K562 (cell line): Measurements from ENCODE around the gene ALG5. TPM values are rescaled to one million over a fixed set of nuclear protein-coding genes. Genes with fewer than 3 reads are reported as not detected.
A peak's percentile ranks its signal among the peaks of the same experiment; 100 is the strongest.

Experiments used
- BDP1 ChIP-seq: IDR thresholded peaks from 3 replicates; pipeline ENCODE4 v1.6.1; 2011; ENCODE audit not compliant: insufficient read length, insufficient read depth
- CREM ChIP-seq: IDR thresholded peaks from 2 replicates; pipeline ENCODE4 v1.6.1; 2014; ENCODE audit warnings: antibody characterized with exemption, low read depth
- ERF ChIP-seq: fragments of 450-650 bp; formaldehyde crosslinking; IDR thresholded peaks from 2 replicates; pipeline ENCODE4 v1.4.0; 2020; ENCODE audit warnings: mild to moderate bottlenecking, mixed read lengths
- ETS1 ChIP-seq: conservative IDR thresholded peaks from 2 replicates; pipeline ENCODE4 v1.6.1; 2011; ENCODE audit warnings: low read depth, mild to moderate bottlenecking, low read length; ENCODE audit not compliant: control insufficient read depth
- FOXJ3 ChIP-seq: sonication (generic); formaldehyde crosslinking; IDR thresholded peaks from 2 replicates; pipeline ENCODE4 v1.4.0; 2020; ENCODE audit warnings: mild to moderate bottlenecking, missing genetic modification reagents
- ILF3 ChIP-seq: fragments of 450-650 bp; IDR thresholded peaks from 2 replicates; pipeline ENCODE4 v1.6.1; 2018; ENCODE audit warnings: antibody characterized with exemption, mild to moderate bottlenecking, moderate library complexity, borderline replicate concordance
- L3MBTL2 ChIP-seq: fragments of 450-650 bp; IDR thresholded peaks from 2 replicates; pipeline ENCODE4 v1.6.1; 2016; ENCODE audit warnings: mild to moderate bottlenecking, moderate library complexity
- MAX ChIP-seq: sonication (generic); formaldehyde crosslinking; IDR thresholded peaks from 2 replicates; pipeline ENCODE4 v1.9.0; 2022; ENCODE audit warnings: mild to moderate bottlenecking, missing genetic modification reagents
- MCM2 ChIP-seq: fragments of 450-650 bp; IDR thresholded peaks from 2 replicates; pipeline ENCODE4 v1.6.1; 2017; ENCODE audit warnings: low read depth, mild to moderate bottlenecking
- MEF2A ChIP-seq: IDR thresholded peaks from 2 replicates; pipeline ENCODE4 v1.6.1; 2011; ENCODE audit warnings: low read depth, mild to moderate bottlenecking, low read length, moderate library complexity; ENCODE audit not compliant: control insufficient read depth
- MYNN ChIP-seq, 2 experiments: sonication (generic); formaldehyde crosslinking in 1 of 2; IDR thresholded peaks; 2 replicates each; pipeline versions ENCODE4 v1.5.0 to v1.6.1; 2016 to 2020; ENCODE audit warnings: antibody characterized with exemption in 1 of 2, missing genetic modification reagents in 1 of 2
- NELFE ChIP-seq: IDR thresholded peaks from 2 replicates; pipeline ENCODE4 v1.6.1; 2011; ENCODE audit warnings: mild to moderate bottlenecking; ENCODE audit not compliant: insufficient read depth, insufficient read length
- NR2C1 ChIP-seq, 2 experiments: fragments of 450-650 bp; IDR thresholded peaks; 2 replicates each; pipeline ENCODE4 v1.6.1; 2017; ENCODE audit warnings: mild to moderate bottlenecking in 2 of 2, antibody characterized with exemption in 1 of 2, inconsistent platforms in 1 of 2, missing compliant biosample characterization in 1 of 2, missing genetic modification characterization in 1 of 2
- POLR2B ChIP-seq: fragments of 450-650 bp; IDR thresholded peaks from 2 replicates; pipeline ENCODE4 v1.6.1; 2018; ENCODE audit warnings: low read depth; ENCODE audit not compliant: partially characterized antibody
- PRPF4 ChIP-seq: fragments of 200-400 bp; formaldehyde crosslinking; IDR thresholded peaks from one replicate; pipeline ENCODE4 v1.6.1; 2017; ENCODE audit warnings: low read length, low read depth, mild to moderate bottlenecking; ENCODE audit not compliant: insufficient read depth, poor library complexity, severe bottlenecking
- RBM39 ChIP-seq: fragments of 200-400 bp; formaldehyde crosslinking; optimal IDR thresholded peaks from 2 replicates; pipeline ENCODE3; 2018; ENCODE audit warnings: low read depth, low read length
- SRF ChIP-seq, 2 experiments: fragments of 250-450, 450-650 bp in 1 of 2; sonication (Bioruptor Pico) in 1 of 2; sonication (generic) in 1 of 2; formaldehyde crosslinking; IDR thresholded peaks; 2 replicates each; pipeline versions ENCODE4 v1.5.0 to v1.5.1; 2020 to 2022; ENCODE audit warnings: mild to moderate bottlenecking in 1 of 2, missing genetic modification reagents in 1 of 2
- TBP ChIP-seq: optimal IDR thresholded peaks from 2 replicates; pipeline ENCODE3; 2011; ENCODE audit warnings: low read depth, low read length, improper control_type of control experiment
- ZNF121 ChIP-seq: sonication (generic); formaldehyde crosslinking; conservative IDR thresholded peaks from 2 replicates; pipeline ENCODE4 v1.8.0; 2022; ENCODE audit warnings: missing genetic modification reagents
- ZNF695 ChIP-seq: fragments of 450-650 bp; formaldehyde crosslinking; IDR thresholded peaks from 2 replicates; pipeline ENCODE4 v1.4.0; 2020; ENCODE audit warnings: mild to moderate bottlenecking, moderate library complexity
- polyA plus RNA-seq, 8 experiments: library from polyadenylated mRNA; depleted of rRNA in 4 of 8; stranded (reverse) in 5 of 8; unstranded in 3 of 8; fragments of >200 nt; fragmentation: Nextera tagmentation in 2 of 8; fragmentation: Illumina TruSeq in 1 of 8; extraction: Ambion mirVana in 2 of 8; extraction: Trizol in 1 of 8; gene quantifications; 2 replicates each; pipeline versions ENCODE4 v1.2.1 to v1.2.3, GENCODE V29; 2011 to 2014; ENCODE audit warnings: inconsistent platforms in 1 of 8, missing spikeins in 1 of 8
- total RNA-seq, 7 experiments: library from RNA; depleted of rRNA in 6 of 7; stranded (reverse); fragments of >200 nt in 6 of 7; fragmentation: Illumina TruSeq in 2 of 7; extraction: Trizol in 2 of 7; gene quantifications; 2 replicates each; pipeline versions ENCODE4 v1.2.1 to v1.2.3, GENCODE V29; 2011 to 2021; ENCODE audit warnings: low replicate concordance in 1 of 7
- TF ChIP-seq, protein P1 (sequence below), 2 experiments: fragments of 450-650 bp in 1 of 2; sonication (generic) in 1 of 2; formaldehyde crosslinking in 1 of 2; IDR thresholded peaks in 1 of 2; conservative IDR thresholded peaks in 1 of 2; 2 replicates each; pipeline versions ENCODE4 v1.6.1 to v1.8.1; 2016 to 2023; ENCODE audit warnings: mild to moderate bottlenecking in 2 of 2, moderate library complexity in 2 of 2, inconsistent platforms in 1 of 2, missing genetic modification reagents in 1 of 2
- TF ChIP-seq, protein P2 (sequence below), 2 experiments: fragments of 150-350 bp in 1 of 2; IDR thresholded peaks; 2 replicates each; pipeline ENCODE4 v1.6.1; 2012 to 2016; ENCODE audit warnings: low read depth in 2 of 2, low read length in 2 of 2, mild to moderate bottlenecking in 1 of 2, moderate library complexity in 1 of 2

ALG5 gene
- total and polyA plus RNA-seq, 9 of the 15 experiments (the other 6 are each of a cell fraction or from before 2014, with no cell fraction given): 33.6 to 80.5 (median 48.2) TPM

DNA sequence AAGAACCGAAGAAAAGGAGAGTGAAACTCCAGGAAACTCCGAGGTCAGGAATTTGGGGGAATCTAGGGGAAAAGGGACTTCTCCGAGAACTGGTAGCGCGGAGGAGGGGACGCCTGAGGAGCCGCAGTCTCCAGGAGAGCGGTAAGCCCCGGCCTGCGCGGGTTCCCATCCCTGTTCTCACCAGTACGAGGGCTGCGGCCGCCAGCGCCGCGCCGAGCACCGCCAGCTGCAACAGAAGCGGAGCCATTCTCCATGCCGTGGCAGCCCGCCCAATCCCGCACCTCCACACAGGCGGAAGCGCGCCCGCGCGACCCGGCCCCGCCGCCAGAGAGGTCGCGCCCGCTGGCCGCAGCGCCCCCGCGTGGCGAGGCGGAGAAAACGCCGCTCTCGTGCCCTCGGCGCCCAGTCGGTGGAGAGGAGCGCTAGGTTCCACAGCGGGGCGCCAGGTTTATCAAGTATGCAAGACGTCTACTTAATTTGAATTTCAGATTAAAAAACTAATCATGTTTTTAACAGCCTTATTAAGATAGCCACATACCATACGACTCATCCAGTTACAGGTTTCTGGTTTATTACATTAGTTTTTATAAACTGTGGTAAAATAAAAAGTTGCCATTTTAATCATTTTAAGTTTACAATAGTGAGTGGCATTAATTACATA, at the start of gene ALG5 (continued):
- TF ChIP-seq ETS1 (peak; percentile 70; the same call in 1 of the 2 replicates), FOXJ3 (CRISPR knock-in tag) (no peak), MAX (CRISPR knock-in tag) (peak; percentile 50; the same call in 1 of the 2 replicates), NELFE (no peak), ZNF695 (CRISPR knock-in tag) (no peak), ILF3 (no peak), MCM2 (no peak), ZNF121 (no peak), BDP1 (no peak), CREM (peak; percentile 65), PRPF4 (no peak), MEF2A (0 out of 2 replicates have a peak, but pooled peaks have one; percentile 12), POLR2B (peak; percentile 64), ERF (CRISPR knock-in tag) (0 out of 2 replicates have a peak, but pooled peaks have one; percentile 11), TBP (peak; percentile 72), L3MBTL2 (peak; percentile 38; the same call in 1 of the 2 replicates), SRF (CRISPR knock-in tag; IDR thresholded peaks at IDR 0.05) (no peak), NR2C1 (IDR thresholded peaks at IDR 0.05) (no peak), NR2C1 (tag; IDR thresholded peaks at IDR 0.05) (no peak), RBM39 (no peak), MYNN (IDR thresholded peaks at IDR 0.05) (no peak), MYNN (CRISPR knock-in tag; IDR thresholded peaks at IDR 0.05) (no peak)
- TF ChIP-seq, protein P1, sequence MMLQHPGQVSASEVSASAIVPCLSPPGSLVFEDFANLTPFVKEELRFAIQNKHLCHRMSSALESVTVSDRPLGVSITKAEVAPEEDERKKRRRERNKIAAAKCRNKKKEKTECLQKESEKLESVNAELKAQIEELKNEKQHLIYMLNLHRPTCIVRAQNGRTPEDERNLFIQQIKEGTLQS (IDR thresholded peaks at IDR 0.05): no peak
- TF ChIP-seq, protein P1 (CRISPR knock-in tag; conservative IDR thresholded peaks at IDR 0.05): no peak
- TF ChIP-seq, protein P2, sequence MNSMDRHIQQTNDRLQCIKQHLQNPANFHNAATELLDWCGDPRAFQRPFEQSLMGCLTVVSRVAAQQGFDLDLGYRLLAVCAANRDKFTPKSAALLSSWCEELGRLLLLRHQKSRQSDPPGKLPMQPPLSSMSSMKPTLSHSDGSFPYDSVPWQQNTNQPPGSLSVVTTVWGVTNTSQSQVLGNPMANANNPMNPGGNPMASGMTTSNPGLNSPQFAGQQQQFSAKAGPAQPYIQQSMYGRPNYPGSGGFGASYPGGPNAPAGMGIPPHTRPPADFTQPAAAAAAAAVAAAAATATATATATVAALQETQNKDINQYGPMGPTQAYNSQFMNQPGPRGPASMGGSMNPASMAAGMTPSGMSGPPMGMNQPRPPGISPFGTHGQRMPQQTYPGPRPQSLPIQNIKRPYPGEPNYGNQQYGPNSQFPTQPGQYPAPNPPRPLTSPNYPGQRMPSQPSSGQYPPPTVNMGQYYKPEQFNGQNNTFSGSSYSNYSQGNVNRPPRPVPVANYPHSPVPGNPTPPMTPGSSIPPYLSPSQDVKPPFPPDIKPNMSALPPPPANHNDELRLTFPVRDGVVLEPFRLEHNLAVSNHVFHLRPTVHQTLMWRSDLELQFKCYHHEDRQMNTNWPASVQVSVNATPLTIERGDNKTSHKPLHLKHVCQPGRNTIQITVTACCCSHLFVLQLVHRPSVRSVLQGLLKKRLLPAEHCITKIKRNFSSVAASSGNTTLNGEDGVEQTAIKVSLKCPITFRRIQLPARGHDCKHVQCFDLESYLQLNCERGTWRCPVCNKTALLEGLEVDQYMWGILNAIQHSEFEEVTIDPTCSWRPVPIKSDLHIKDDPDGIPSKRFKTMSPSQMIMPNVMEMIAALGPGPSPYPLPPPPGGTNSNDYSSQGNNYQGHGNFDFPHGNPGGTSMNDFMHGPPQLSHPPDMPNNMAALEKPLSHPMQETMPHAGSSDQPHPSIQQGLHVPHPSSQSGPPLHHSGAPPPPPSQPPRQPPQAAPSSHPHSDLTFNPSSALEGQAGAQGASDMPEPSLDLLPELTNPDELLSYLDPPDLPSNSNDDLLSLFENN (IDR thresholded peaks at IDR 0.05; ENCODE audit: low read depth in 2 of 2, low read length in 2 of 2): 0 out of 4 replicates have a peak, but pooled peaks of 1 of the 2 experiments have one; percentile 26
